GM18909 (cell line): ENCODE data around the gene COCH.
"Not testable (repeated sequence)": the region's sequence is repeated elsewhere in the genome, so short reads cannot be mapped to it uniquely, and the experiment has no call there.

Experiments
- ATAC-seq: cut with Tn5 transposase; IDR thresholded peaks from one replicate; pipeline ENCODE4 v1.9.1; 2021; ENCODE audit warnings: mild to moderate bottlenecking; ENCODE audit not compliant: unreplicated experiment, poor library complexity

The COCH gene

GRCh38 chr14:30915596-30915995 is 41.2 kb downstream of the COCH start:
- ATAC-seq: no peak

DNA sequence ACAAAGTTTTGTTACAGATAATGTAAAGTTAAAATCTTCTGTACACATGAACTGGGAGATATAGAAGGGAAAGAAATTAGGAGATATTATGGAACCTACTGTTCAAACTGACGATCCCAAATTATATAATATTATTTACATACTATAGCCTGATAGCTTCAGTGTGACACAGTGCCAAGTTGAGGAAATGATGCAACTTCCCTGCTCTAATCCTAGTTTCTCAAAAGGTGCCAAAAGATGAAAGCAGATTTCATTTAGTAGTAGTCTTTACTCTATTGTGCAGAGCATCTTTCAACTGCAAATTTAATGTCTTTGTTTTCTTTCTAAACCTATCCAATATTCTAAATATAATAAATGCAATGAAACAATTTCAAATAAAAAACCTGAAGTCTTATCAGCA is 46.9 kb downstream of the COCH start:
- ATAC-seq: no peak

DNA sequence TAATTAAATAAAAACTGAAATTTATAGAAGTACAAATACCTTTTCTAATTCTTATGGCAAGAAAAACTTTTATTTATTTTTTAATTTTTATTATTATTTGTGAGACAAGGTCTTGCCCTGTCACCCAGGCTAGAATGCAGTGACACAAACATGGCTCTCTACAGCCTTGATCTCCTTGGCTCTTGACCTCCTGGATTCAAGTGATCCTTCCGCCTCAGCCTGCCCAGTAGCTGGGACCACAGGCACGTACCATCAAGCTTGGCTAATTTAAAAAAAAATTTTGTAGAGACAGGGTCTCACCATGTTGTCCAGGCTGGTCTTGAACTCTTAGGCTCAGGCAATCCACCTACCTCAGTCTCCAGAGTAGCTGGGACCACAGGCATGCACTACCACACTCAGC is 47.4 kb downstream of the COCH start:
- no peak for ATAC-seq

GRCh38 chr14:30925254-30925653 is 50.9 kb downstream of the COCH start:
- no peak for ATAC-seq

- peak; percentile 61 for ATAC-seq
These were observed 54.1 kb downstream of the COCH start for GRCh38 chr14:30928462-30928861.

- ATAC-seq: not testable (repeated sequence)
These were observed 59.6 kb downstream of the COCH start for GRCh38 chr14:30933937-30934336.

DNA sequence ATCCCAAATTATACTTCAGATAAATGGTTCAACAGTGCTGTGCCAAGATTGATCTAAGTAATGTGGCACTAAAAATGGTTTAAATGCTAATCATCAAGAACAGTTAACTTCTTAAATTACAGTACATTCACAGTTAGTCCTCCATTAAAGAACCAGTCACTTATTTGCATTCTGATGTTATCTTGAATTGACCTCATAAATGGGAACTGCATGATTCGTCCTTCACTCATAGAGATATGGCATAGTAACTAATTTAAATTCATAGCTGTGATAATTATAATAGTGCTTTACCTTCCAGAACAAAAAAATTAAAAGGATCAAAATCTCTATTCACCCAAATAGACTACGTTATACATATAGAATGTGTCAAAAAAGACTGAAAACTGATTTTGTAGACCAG is 61.1 kb downstream of the COCH start:
- ATAC-seq: no peak

DNA sequence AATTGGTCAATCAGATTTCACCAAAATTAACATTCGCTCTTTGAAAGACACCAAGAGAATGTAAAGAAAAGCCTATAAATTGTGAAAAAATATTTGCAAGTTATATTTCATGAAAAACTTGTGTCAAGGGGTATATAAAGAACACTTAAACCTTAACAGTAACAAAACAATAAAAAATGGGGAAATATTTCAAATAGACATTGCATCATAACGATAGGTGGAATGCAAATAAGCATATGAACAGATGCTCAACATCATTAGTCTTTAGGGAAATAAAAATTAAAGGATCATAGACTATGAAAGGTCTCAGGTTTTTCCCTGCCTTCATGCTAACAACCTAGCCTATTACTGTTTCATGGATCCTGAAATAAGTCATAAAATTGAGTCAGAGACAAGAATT is 64.3 kb downstream of the COCH start:
- no peak for ATAC-seq
